Brain microvascular endothelial cell (primary cell): ENCODE data around the gene BCAT1.
"Not testable (repeated sequence)": the region's sequence is repeated elsewhere in the genome, so short reads cannot be mapped to it uniquely, and the experiment has no call there.

ENCODE experiments used
- DNase-seq: peaks from one replicate; pipeline ENCODE4 v3.0.0-alpha.2; 2020
- H3K27ac ChIP-seq: fragments of 250-450 bp; sonication (Bioruptor Pico); 2 replicates; pipeline ENCODE4 v1.5.1; 2020; ENCODE audit warnings: mild to moderate bottlenecking, moderate library complexity
- H3K27me3 ChIP-seq: fragments of 250-450 bp; sonication (Bioruptor Pico); replicated peaks from 2 replicates; pipeline ENCODE4 v1.5.1; 2020; ENCODE audit warnings: mild to moderate bottlenecking
- H3K36me3 ChIP-seq: fragments of 250-450 bp; sonication (Bioruptor Pico); replicated peaks from 2 replicates; pipeline ENCODE4 v1.5.1; 2020; ENCODE audit warnings: mild to moderate bottlenecking
- H3K4me3 ChIP-seq: 2 replicates; pipeline ENCODE4 v1.5.1; 2011; ENCODE audit warnings: low read depth, mild to moderate bottlenecking, control low read depth, low read length, moderate library complexity
- CTCF ChIP-seq: IDR thresholded peaks from 2 replicates; pipeline ENCODE4 v1.5.1; 2011; ENCODE audit warnings: low read depth, mild to moderate bottlenecking, moderate library complexity, low read length, control low read depth, inconsistent platforms; ENCODE audit errors: missing control alignments
- in situ Hi-C: cut with HindIII; loops from 2 replicates; pipeline ENCODE4 v1.10.0; 2017; ENCODE audit warnings: low sequenced_read_pairs, low pct_ligation_motif_present

Gene BCAT1

GRCh38 chr12:24970177-24970576, 21.3 kb upstream of the BCAT1 start:
- in situ Hi-C loops: no loop called here
- no peak for DNase-seq
- Histone ChIP-seq H3K27me3 (no peaks in the 10 kb centered on the region), H3K4me3 (no peak overlapping the region), H3K27ac (no peak overlapping the region), H3K36me3 (no peaks in the 10 kb centered on the region)
- no peak for TF ChIP-seq CTCF

GRCh38 chr12:24966951-24967564, 18.2 kb upstream of the BCAT1 start:
- Histone ChIP-seq H3K27me3 (no peaks in the 10 kb centered on the region), H3K4me3 (no peak overlapping the region), H3K36me3 (no peaks in the 10 kb centered on the region), H3K27ac (no peak overlapping the region)
- no peak for DNase-seq
- no peak for TF ChIP-seq CTCF
- in situ Hi-C loops: no loop called here

- H3K4me3 ChIP-seq: no peak overlapping the region
- no peaks in the 10 kb centered on the region for H3K36me3 ChIP-seq
- H3K27ac ChIP-seq: no peak overlapping the region
- no peak for TF ChIP-seq CTCF
- DNase-seq: no peak
- in situ Hi-C loops: no loop called here
- no peaks in the 10 kb centered on the region for H3K27me3 ChIP-seq
Observed at GRCh38 chr12:24964342-24964741, 15.4 kb upstream of the BCAT1 start.

- no peak overlapping the region for H3K4me3 ChIP-seq
- no peak overlapping the region for H3K27ac ChIP-seq
- DNase-seq: peak; percentile 68
- peak; percentile 91 for TF ChIP-seq CTCF
- H3K36me3 ChIP-seq: no peaks in the 10 kb centered on the region
- H3K27me3 ChIP-seq: no peaks in the 10 kb centered on the region
- in situ Hi-C loops: no loop called here
Observed at GRCh38 chr12:24960222-24960855, 11.4 kb upstream of the BCAT1 start.

- H3K27ac ChIP-seq, H3K36me3 ChIP-seq, H3K4me3 ChIP-seq, DNase-seq, H3K27me3 ChIP-seq, in situ Hi-C loops: not testable (repeated sequence)
Observed at GRCh38 chr12:24956351-24956750, 7.5 kb upstream of the BCAT1 start.

GRCh38 chr12:24955853-24956252, 7.0 kb upstream of the BCAT1 start:
- in situ Hi-C loops: no loop called here
- no peaks in the 10 kb centered on the region for H3K36me3 ChIP-seq
- TF ChIP-seq CTCF: no peak

More at GRCh38 chr12:24955853-24956252, 7.0 kb upstream of the BCAT1 start:
- Histone ChIP-seq H3K4me3 (no peak overlapping the region), H3K27me3 (no peaks in the 10 kb centered on the region), H3K27ac (no peak overlapping the region)
- no peak for DNase-seq
